Activated T-cell treated with anti-CD3 and anti-CD28 coated beads for 4 hours (primary cell): ENCODE results near the gene PRDM5.
"Not testable (repeated sequence)": the region's sequence is repeated elsewhere in the genome, so short reads cannot be mapped to it uniquely, and the experiment has no call there.

Experiments used
- DNase-seq: peaks from one replicate; pipeline ENCODE4 v3.0.0-alpha.2; 2020

PRDM5 gene

GRCh38 chr4:120815361-120815760, 107.2 kb downstream of the PRDM5 start:
- DNase-seq = no peak

DNA sequence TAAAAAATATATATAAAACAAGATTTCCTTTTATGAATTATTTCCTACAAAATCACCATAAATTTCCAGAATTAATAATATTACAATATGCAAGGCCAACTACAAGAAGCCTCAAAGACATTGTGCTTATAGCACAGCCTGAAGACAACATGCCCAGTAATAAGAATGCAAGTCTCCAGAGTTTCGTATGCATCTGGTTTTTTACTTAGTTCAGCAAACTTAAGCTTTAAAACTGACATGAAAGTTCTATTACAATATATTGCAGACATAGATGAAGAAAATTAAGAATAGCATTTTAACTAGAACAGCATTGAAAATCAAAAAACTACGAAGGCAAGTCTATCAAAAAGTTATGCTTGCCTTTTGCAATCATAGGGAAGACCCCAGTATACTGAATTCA, 107.6 kb downstream of the PRDM5 start:
- no peak for DNase-seq

GRCh38 chr4:120812216-120812615, 110.3 kb downstream of the PRDM5 start:
- no peak for DNase-seq

DNA sequence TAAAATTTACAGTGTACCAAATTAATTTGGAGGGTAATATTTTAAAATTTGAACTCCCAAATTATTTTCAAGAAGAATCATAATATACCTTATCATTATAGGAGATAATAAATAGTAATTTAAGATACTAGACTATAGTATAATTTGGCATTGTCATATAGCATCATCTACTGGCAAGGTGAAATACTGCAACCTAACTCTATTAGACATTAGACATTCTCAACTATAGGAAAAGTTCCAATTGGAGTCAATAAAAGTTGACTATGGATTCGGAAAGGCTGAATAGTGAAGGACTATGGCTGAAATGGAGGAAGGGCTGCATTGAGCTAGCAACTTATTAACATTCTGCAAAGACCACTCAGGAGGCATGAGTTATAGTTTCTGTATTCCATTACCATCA, 113.0 kb downstream of the PRDM5 start:
- no peak for DNase-seq

DNA sequence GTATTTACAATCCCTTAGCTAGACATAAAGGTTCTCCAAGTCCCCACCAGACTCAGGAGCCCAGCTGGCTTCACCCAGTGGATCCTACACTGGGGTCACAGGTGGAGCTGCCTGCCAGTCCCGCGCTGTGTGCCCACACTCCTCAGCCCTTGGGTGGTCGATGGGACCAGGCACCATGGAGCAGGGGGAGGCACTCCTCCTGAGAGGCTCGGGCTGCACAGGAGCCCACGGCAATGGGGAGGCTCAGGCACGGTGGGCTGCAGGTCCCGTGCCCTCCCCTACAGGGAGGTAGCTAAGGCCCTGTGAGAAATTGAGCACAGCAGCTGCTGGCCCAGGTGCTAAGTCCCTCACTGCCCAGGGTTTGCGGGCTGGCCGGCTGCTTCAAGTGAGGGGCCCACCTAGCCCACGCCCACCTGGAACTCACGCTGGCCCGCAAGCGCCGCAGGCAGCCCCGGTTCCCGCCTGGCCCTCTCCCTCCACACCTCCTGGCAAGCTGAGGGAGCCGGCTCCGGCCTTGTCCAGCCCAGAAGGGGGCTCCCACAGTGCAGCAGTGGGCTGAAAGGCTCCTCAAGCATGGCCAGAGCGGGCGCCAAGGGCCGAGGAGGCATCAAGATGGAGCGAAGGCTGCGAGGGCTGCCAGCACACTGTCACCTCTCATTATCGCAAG, 113.9 kb downstream of the PRDM5 start:
- no peak for DNase-seq

DNA sequence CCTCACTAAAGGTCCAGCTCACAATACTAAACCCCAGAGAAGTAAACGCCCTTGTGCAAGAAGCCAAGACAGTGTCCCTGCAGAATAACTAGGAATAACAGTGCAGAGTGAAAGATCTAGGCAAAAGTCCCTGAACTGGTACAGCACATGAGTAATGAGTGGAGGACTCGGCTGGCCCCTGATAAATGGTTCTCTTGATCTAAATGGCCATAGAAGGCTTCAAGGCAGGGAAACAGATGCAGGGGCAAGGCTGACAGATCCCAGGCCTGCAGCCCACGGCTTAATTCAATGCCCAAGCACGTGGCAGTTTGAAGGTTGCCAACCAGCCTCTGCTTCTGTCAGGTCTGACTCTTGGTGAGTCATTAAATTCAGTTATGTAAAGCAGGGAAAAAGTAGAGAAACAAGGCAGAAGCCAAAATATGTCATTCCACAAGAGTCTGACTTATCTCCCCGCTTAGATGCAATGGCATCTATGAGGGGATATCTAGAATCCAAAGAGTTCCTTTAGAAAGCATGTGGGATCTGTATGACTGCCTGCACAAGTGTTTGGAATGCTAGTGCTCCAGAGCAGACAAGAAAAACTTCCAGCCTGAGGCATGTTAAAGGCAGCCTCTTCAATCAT, 121.3 kb downstream of the PRDM5 start:
- no peak for DNase-seq

DNA sequence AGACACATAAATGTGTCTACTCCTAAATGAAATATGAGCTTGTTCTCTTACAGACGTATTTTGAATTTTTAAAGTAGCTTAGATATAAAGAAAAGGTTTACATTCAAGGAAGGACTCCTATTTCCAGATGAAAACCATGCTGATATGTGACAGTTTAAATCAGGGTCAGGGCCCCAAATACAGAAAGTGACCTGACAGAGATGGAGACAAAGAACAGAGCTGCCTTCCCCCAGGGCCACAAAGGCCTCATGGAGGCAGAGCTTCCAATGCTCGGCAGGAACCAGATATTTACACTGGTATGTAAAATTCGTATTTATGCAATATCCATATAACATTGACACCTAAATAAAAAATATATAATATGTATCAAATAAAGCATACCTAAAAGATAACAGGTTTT, 124.0 kb downstream of the PRDM5 start:
- DNase-seq = no peak

GRCh38 chr4:120796271-120796670, 126.3 kb downstream of the PRDM5 start:
- DNase-seq = no peak

DNA sequence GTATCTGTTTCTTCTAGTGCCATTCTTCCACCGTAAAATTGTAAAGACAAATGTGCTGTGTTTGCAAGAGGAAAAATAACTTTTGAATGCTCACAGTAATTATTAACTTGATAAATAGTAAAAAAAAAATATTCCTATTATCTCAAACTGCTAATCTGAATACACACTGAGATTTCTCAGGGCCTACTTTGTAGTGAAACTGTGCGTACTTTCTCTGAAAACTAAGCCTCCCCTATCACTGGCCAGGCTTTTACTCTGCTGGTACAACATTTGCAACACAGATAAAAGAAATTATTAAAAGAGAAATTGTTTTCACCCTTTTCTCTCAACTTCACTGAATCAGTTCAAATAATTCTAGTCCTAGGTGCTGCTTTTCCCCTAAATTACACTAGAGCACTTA, 137.3 kb downstream of the PRDM5 start:
- DNase-seq = no peak

DNA sequence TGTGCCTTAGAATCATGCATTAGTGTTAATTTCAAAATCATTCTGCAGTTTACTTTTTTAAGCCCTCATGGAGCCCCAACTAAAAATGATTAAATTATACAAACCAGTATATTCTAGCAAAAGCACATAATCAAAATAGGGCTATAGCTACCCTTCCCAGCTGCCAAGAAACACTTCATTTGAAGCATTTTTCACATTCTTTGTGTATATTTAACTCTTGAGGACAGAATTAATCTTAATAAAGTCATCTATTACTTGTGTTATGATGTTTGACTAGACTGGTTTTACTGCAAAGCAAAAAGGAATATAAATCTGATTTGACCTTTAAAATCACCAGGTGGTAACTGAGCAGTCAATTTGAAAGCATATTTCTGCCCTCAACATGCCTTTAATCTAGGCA, 145.1 kb downstream of the PRDM5 start:
- no peak for DNase-seq

GRCh38 chr4:120775431-120775830, 147.1 kb downstream of the PRDM5 start:
- no peak for DNase-seq

DNA sequence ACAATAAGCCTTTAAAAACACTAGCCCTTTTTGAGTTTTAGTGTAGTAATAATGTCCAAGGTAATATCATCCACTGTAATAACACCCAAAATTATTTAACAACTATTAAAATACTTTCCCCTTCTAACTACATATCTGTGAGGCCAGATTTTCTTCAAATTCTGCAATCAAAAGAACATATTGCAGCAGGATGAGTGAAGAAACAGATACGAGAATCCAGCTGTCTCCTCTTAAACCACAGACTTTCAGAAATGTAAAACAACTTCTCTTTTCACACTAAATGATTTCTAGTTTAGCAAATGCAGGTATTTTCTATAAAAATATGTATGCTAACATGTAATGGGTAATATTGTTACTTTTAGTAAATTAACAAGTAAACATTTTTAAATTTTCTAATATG, 148.9 kb downstream of the PRDM5 start:
- no peak for DNase-seq

DNA sequence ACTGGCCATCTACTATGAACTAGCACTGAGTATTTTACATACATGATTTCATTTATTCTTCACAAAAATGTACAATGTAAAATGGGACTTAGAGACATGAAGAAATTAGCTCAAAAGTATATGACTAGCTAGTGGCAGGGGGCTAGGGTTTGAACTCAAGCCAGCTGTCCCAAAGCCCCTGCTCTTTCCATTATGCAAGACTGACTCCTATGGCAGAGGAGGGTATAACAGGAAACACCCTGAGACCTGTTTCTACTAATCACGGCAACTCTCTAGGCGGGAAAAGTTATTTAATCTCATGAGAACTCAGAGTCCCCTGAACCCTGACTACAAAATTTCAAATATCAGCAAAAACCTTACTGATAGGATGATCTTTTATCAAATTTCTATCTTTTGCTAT, 150.6 kb downstream of the PRDM5 start:
- no peak for DNase-seq

DNA sequence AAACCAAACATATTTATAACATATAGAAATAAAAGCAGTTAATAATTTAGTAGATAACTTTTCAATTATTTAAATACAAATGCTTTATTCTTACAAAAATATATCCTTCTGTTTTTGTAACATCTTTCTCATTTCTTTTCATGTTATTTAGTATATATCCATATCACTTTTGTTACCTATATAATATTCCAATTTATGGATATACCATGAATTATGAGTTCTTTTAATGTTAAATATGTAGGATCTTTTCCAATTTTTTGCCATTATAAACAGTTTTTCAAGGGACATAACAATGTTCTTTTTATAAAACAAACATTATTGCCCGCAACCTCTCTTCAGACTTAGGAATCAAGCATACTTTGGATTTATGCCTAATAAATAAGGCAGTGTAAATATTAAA, 151.6 kb downstream of the PRDM5 start:
- no peak for DNase-seq

DNA sequence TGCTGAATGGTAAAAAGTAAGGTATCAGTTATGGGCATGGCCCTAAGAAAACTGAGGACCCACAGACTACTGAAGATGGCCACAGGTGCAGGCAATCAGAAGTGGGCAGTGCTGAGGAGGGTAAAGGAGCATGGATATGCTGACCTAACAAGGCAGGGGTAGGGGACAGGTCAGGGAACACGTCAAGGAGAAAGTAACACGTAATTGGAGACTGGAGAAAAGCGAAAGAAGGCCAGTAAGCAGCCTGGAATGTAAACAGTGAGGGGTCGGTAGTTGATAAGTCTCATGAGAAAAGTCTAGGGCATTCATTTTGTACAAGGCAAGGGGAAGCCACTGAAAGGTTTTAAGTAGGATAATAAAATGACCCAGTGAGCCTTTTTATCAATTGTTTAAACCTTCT, 153.3 kb downstream of the PRDM5 start:
- DNase-seq = no peak

DNA sequence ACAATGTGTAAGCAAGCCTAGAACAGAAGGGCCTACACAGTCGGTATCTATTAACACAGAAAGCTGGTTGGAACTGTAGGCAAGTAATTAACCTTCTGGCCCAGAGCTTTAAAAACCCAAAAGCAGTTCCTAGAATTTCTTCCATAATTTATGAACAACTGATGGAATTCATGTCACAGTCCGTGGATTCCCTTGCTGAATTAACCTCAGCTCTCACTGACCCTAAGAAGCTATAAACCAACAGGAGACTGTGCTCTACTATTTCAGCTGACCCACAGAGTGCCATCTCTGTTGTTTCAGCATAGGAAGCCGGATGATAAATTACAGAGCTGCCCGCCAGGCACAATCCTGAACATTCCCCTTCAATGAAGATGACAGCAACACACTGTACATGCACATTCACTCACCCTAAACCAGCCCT, 157.3 kb downstream of the PRDM5 start:
- DNase-seq = no peak

GRCh38 chr4:120763650-120764049, 158.9 kb downstream of the PRDM5 start:
- no peak for DNase-seq

DNA sequence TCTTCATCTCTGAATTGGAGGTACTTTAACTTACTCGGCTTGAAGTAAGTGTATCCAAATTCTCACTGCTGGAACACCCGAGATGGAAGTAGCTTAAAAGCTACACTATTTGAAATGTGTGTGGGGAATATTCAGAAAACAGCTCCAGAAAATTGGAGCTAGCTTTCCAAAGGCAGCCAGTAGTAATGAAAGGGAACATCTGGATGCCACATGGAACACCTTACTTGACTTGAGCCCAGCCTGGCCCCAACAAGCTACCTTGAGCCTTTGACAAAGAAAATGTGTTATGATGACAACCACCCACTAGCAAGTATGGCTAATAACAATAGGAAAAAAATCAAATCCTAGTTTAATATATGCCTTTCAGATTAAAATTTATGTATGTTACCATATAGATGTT, 161.5 kb downstream of the PRDM5 start:
- no peak for DNase-seq

GRCh38 chr4:120760047-120760446, 162.5 kb downstream of the PRDM5 start:
- no peak for DNase-seq

DNA sequence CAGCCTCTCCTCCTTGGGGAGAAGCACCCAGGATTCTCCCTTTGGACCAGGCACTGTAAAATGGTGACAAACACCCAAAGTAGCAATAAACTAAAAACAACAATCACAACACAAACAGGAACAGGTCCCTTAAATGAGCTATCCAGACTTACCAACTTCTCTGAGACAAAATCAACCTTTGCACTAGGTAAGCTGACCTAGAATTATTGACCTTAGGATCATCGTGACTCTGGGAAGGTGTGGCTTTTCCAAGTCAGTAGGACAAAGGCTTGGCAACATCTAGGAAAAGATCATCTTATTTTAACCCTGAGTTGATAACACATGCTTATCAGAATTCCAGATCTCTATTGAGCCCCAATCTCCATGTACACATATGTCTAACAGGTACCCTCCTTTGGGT, 166.7 kb downstream of the PRDM5 start:
- no peak for DNase-seq

GRCh38 chr4:120754590-120754989, 167.9 kb downstream of the PRDM5 start:
- no peak for DNase-seq

- no peak for DNase-seq
Observed at GRCh38 chr4:120753854-120754253, 168.7 kb downstream of the PRDM5 start.

DNA sequence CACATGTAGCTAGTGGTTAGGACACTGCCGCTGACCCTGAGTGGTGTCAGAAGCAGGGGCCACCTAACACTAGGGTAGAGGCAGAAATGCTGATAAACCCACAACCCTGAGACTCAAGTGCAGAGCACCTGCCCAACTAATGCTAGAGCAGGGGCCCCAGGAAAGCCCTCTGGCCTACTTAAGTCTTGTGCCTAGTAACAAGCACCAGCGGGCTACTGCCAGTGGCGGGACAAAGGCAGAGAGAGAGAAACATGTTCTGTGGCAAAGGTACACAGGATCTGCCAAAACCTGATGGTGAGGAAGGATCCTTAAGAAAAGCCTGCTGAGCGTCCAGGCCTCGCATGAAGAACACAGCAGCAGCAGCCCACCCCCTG, 172.4 kb downstream of the PRDM5 start:
- no peak for DNase-seq

- DNase-seq = no peak
Observed at GRCh38 chr4:120749445-120750151, 172.9 kb downstream of the PRDM5 start.

DNA sequence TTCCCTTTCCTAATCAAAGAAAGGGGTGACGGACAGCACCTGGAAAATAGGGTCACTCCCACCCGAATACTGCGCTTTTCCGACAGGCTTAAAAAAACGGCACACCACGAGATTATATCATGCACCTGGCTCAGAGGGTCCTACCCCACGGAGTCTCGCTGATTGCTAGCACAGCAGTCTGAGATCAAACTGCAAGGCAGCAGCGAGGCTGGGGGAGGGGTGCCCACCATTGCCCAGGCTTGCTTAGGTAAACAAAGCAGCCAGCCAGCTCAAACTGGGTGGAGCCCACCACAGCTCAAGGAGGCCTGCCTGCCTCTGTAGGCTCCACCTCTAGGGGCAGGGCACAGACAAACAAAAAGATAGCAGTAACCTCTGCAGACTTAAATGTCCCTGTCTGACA, 180.9 kb downstream of the PRDM5 start:
- DNase-seq = not testable (repeated sequence)
